DND-41 (cell line): ENCODE measurements around the gene HSPG2.
A peak's percentile ranks its signal among the peaks of the same experiment; 100 is the strongest.

Experiments used
- ATAC-seq: fragments of 200-7000 bp; cut with Tn5 transposase; 3 replicates; pipeline ENCODE4 v1.9.1; 2021; ENCODE audit warnings: low read depth; ENCODE audit not compliant: insufficient read depth
- DNase-seq: peaks from one replicate; pipeline ENCODE4 v3.0.0-alpha.2; 2020
- H2AFZ ChIP-seq: 2 replicates; pipeline ENCODE4 v1.6.0; 2012; ENCODE audit warnings: low read depth, low read length
- H3K27ac ChIP-seq: 2 replicates; pipeline ENCODE4 v1.5.1; 2012; ENCODE audit warnings: low read length, inconsistent platforms
- H3K27me3 ChIP-seq: fragments of 200-600 bp; sonication (generic); 2 replicates; pipeline ENCODE4 v1.6.0; 2012; ENCODE audit warnings: low read length, mild to moderate bottlenecking, inconsistent platforms; ENCODE audit not compliant: insufficient read depth, poor library complexity
- H3K36me3 ChIP-seq: 2 replicates; pipeline ENCODE4 v1.5.1; 2012; ENCODE audit warnings: low read length, inconsistent platforms; ENCODE audit not compliant: insufficient read depth
- H3K4me1 ChIP-seq: 2 replicates; pipeline ENCODE4 v1.5.1; 2012; ENCODE audit warnings: mild to moderate bottlenecking, low read length; ENCODE audit not compliant: insufficient read depth
- H3K4me2 ChIP-seq: 2 replicates; pipeline ENCODE4 v1.6.0; 2012; ENCODE audit warnings: mild to moderate bottlenecking, moderate library complexity, low read length, inconsistent platforms; ENCODE audit not compliant: insufficient read depth
- H3K4me3 ChIP-seq, 2 experiments: fragments of 200-600 bp in 1 of 2; shearing (Covaris generic) in 1 of 2; 2 replicates each; pipeline ENCODE4 v1.5.1; 2012 to 2016; ENCODE audit warnings: inconsistent platforms in 2 of 2, low read length in 2 of 2, mild to moderate bottlenecking in 2 of 2, low read depth in 1 of 2, moderate library complexity in 1 of 2
- H3K79me2 ChIP-seq: 2 replicates; pipeline ENCODE4 v1.6.0; 2012; ENCODE audit warnings: low read length, inconsistent platforms; ENCODE audit not compliant: insufficient read depth
- H3K9ac ChIP-seq: 2 replicates; pipeline ENCODE4 v1.6.0; 2012; ENCODE audit warnings: low read depth, mild to moderate bottlenecking, inconsistent platforms, low read length, moderate library complexity
- H3K9me3 ChIP-seq: 2 replicates; pipeline ENCODE4 v1.5.1; 2012; ENCODE audit warnings: low read length, moderate library complexity, mild to moderate bottlenecking, inconsistent platforms; ENCODE audit not compliant: insufficient read depth, severe bottlenecking
- H4K20me1 ChIP-seq: 2 replicates; pipeline ENCODE4 v1.6.0; 2012; ENCODE audit warnings: low read length; ENCODE audit not compliant: insufficient read depth
- EZH2 ChIP-seq: IDR thresholded peaks from 3 replicates; pipeline ENCODE4 v1.6.1; 2012; ENCODE audit warnings: borderline replicate concordance, low read depth, mild to moderate bottlenecking, moderate library complexity, low read length, inconsistent platforms; ENCODE audit not compliant: severe bottlenecking
- TF ChIP-seq, protein P1 (sequence below): IDR thresholded peaks from 2 replicates; pipeline ENCODE4 v1.5.1; 2012; ENCODE audit warnings: borderline replicate concordance, low read length, moderate library complexity, mild to moderate bottlenecking; ENCODE audit not compliant: poor library complexity, severe bottlenecking; ENCODE audit errors: extremely low read depth

Gene HSPG2

DNA sequence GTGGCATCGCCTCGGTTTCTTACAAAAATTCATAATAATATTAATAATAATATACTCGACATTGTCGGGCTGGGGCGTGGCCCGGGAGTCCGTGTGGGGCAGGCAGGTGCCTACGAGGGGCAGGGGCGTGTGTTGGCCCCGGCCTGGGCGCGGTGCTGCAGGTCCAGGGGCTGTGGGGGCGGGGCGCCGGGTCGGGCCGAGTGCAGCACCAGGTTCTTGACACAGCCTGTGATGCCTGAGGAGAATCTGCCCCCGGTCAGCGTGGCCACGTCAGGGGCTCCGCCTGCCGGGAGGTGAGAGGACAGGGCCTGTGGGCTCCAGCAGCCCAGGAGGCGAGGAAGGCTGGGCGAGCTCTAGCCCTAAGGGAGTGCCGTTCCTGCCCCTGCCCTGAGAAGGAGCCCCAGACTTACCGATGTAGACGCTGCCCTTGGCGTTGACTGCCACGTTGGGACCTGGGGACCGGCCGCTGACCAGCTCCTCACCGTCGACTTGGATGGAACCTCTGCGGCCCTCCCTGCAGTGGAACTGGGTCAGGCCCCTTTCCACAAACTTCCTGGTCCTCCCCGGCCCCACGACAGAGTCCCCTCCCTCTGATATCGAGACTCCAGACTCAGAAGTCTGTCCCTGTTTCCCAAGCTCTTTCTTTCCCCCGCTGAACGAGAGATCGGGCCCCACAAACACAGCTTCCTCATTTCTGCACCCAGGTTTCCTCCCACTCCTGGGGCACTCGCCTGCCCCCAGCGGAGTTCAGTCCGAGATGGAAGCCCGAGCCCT, 113.7 kb downstream of the HSPG2 start:
- no peaks in the 10 kb centered on the region for H3K9me3 ChIP-seq

DNA sequence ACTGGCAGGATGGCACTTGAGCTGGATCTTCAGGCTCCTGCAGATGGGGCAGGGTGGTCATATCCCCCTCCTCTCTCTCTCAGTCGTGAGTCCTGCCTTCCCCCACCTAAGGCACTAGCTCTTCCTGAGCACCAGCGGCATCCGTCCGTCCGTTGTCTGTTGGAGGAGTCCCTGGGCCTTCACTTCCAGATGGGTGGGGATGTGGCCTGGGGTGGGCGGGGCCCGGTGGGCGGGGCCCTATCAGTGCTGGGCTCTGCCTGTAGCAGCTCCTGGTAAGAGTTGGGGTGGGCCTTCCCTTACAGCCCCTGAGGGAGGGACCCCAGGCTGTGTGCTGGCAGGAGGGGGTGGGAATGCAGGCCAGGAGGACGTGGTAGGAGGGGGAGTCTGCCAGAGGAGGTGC, 114.8 kb downstream of the HSPG2 start:
- Histone ChIP-seq H3K9ac (no peak overlapping the region), H3K36me3 (no peaks in the 10 kb centered on the region), H3K4me2 (no peak overlapping the region), H3K4me1 (0 out of 2 replicates have a peak, but pooled peaks cover 4% of the 10 kb centered on the region), H3K27ac (no peak overlapping the region), H3K27me3 (no peaks in the 10 kb centered on the region), H4K20me1 (no peaks in the 10 kb centered on the region; the same call in 1 of the 2 replicates), H3K9me3 (no peaks in the 10 kb centered on the region), H3K79me2 (no peaks in the 10 kb centered on the region), H3K4me3 (no peak overlapping the region), H2AFZ (no peak overlapping the region)
- ATAC-seq (0 out of 3 replicates have a peak, but pooled peaks have one; percentile 27), DNase-seq (peak; percentile 8)
- no peak for TF ChIP-seq EZH2
- TF ChIP-seq, protein P1, sequence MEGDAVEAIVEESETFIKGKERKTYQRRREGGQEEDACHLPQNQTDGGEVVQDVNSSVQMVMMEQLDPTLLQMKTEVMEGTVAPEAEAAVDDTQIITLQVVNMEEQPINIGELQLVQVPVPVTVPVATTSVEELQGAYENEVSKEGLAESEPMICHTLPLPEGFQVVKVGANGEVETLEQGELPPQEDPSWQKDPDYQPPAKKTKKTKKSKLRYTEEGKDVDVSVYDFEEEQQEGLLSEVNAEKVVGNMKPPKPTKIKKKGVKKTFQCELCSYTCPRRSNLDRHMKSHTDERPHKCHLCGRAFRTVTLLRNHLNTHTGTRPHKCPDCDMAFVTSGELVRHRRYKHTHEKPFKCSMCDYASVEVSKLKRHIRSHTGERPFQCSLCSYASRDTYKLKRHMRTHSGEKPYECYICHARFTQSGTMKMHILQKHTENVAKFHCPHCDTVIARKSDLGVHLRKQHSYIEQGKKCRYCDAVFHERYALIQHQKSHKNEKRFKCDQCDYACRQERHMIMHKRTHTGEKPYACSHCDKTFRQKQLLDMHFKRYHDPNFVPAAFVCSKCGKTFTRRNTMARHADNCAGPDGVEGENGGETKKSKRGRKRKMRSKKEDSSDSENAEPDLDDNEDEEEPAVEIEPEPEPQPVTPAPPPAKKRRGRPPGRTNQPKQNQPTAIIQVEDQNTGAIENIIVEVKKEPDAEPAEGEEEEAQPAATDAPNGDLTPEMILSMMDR = no peak

More for the DNA sequence above, 113.7 kb downstream of the HSPG2 start:
- ATAC-seq (no peak), DNase-seq (no peak)
- Histone ChIP-seq H3K36me3 (no peaks in the 10 kb centered on the region), H3K4me3 (no peak overlapping the region), H3K9ac (no peak overlapping the region), H2AFZ (no peak overlapping the region), H3K79me2 (no peaks in the 10 kb centered on the region), H3K4me1 (0 out of 2 replicates have a peak, but pooled peaks cover 2% of the 10 kb centered on the region), H3K27ac (no peak overlapping the region), H3K27me3 (no peaks in the 10 kb centered on the region), H4K20me1 (no peaks in the 10 kb centered on the region; the same call in 1 of the 2 replicates), H3K4me2 (no peak overlapping the region)
- no peak for TF ChIP-seq EZH2
- TF ChIP-seq, protein P1 = no peak

DNA sequence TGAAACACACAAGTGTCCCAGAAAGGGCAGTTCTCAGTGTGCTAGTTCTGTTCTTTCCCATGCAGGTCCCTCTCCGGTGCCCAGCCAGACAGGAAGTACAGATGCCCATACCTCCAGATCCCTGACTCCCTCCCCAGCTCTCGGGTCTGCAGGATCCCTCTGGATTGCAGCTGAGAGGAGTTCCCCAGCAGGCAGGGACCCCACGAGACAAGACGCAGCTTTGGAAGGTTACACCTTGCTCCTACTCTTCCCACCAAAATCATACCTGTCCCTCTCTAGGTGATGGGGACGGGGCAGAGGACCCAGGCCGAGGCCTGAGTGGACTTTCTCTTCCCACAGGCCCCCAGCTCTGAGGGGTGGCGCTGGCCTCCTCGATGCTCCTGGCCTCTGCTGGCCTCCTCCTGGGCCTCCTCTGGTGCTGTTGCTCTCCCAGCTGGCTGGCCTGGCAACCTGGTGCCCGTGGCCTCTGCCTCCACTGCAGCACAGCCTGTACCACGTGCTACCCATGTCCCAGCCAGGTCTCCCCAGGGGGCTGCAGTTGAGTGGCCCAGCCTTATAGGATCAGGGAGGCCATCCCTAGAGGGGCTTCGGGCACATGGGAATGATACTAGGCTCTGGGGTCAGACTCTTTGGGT, 115.6 kb downstream of the HSPG2 start:
- Histone ChIP-seq H3K4me3 (no peak overlapping the region), H2AFZ (no peak overlapping the region), H3K79me2 (no peaks in the 10 kb centered on the region), H3K36me3 (no peaks in the 10 kb centered on the region), H3K9me3 (no peaks in the 10 kb centered on the region), H4K20me1 (peaks cover 3% of the 10 kb centered on the region), H3K27me3 (no peaks in the 10 kb centered on the region), H3K9ac (no peak overlapping the region), H3K4me1 (0 out of 2 replicates have a peak, but pooled peaks cover 4% of the 10 kb centered on the region), H3K4me2 (no peak overlapping the region), H3K27ac (no peak overlapping the region)
- TF ChIP-seq, protein P1 = no peak
- no peak for TF ChIP-seq EZH2
- DNase-seq = no peak
- no peak for ATAC-seq
